Parathyroid adenoma (tissue), 2 donors: ENCODE results near the gene GRHPR.

Experiments used
- H2AFZ ChIP-seq: fragments of 300-600 bp; sonication (generic); one replicate; pipeline ENCODE4 v1.7.0; 2017; ENCODE audit warnings: antibody characterized with exemption, mild to moderate bottlenecking
- H3K27ac ChIP-seq: fragments of 300-600 bp; sonication (generic); one replicate; pipeline ENCODE4 v1.7.0; 2017
- H3K27me3 ChIP-seq: fragments of 300-600 bp; sonication (generic); one replicate; pipeline ENCODE4 v1.7.0; 2017; ENCODE audit warnings: low read length; ENCODE audit not compliant: control insufficient read depth, insufficient read depth
- H3K36me3 ChIP-seq: fragments of 300-600 bp; sonication (generic); one replicate; pipeline ENCODE4 v1.7.0; 2017; ENCODE audit warnings: low read length; ENCODE audit not compliant: control insufficient read depth, insufficient read depth
- H3K4me1 ChIP-seq: fragments of 300-600 bp; sonication (generic); one replicate; pipeline ENCODE4 v1.7.0; 2017; ENCODE audit warnings: control low read depth
- H3K4me2 ChIP-seq: fragments of 300-600 bp; sonication (generic); one replicate; pipeline ENCODE4 v1.7.0; 2017; ENCODE audit warnings: low read length
- H3K4me3 ChIP-seq: fragments of 300-600 bp; sonication (generic); one replicate; pipeline ENCODE4 v1.7.0; 2017; ENCODE audit warnings: low read depth, low read length
- H3K79me2 ChIP-seq: fragments of 300-600 bp; sonication (generic); one replicate; pipeline ENCODE4 v1.7.0; 2017; ENCODE audit warnings: control low read depth
- H3K9ac ChIP-seq: fragments of 300-600 bp; sonication (generic); one replicate; pipeline ENCODE4 v1.7.0; 2017; ENCODE audit warnings: mild to moderate bottlenecking
- H3K9me3 ChIP-seq: fragments of 300-600 bp; sonication (generic); one replicate; pipeline ENCODE4 v1.7.0; 2017; ENCODE audit warnings: low read length; ENCODE audit not compliant: control insufficient read depth
- TF ChIP-seq, protein P1 (sequence below): fragments of 300-600 bp; sonication (generic); IDR thresholded peaks from one replicate; pipeline ENCODE4 v1.7.0; 2017; ENCODE audit warnings: antibody characterized with exemption, mild to moderate bottlenecking
- donor health status: primary hyperparathyroidism.

GRHPR gene

GRCh38 chr9:37417252-37417803 is 5.2 kb upstream of the GRHPR start:
- TF ChIP-seq, protein P1, sequence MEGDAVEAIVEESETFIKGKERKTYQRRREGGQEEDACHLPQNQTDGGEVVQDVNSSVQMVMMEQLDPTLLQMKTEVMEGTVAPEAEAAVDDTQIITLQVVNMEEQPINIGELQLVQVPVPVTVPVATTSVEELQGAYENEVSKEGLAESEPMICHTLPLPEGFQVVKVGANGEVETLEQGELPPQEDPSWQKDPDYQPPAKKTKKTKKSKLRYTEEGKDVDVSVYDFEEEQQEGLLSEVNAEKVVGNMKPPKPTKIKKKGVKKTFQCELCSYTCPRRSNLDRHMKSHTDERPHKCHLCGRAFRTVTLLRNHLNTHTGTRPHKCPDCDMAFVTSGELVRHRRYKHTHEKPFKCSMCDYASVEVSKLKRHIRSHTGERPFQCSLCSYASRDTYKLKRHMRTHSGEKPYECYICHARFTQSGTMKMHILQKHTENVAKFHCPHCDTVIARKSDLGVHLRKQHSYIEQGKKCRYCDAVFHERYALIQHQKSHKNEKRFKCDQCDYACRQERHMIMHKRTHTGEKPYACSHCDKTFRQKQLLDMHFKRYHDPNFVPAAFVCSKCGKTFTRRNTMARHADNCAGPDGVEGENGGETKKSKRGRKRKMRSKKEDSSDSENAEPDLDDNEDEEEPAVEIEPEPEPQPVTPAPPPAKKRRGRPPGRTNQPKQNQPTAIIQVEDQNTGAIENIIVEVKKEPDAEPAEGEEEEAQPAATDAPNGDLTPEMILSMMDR: no peak
- H3K36me3 ChIP-seq: no peaks in the 10 kb centered on the region
- no peak overlapping the region for H3K4me3 ChIP-seq
- no peaks in the 10 kb centered on the region for H3K4me1 ChIP-seq
- H3K79me2 ChIP-seq: no peaks in the 10 kb centered on the region
- no peak overlapping the region for H2AFZ ChIP-seq
- H3K27me3 ChIP-seq: no peaks in the 10 kb centered on the region
- no peak overlapping the region for H3K9ac ChIP-seq
- no peak overlapping the region for H3K27ac ChIP-seq
- no peaks in the 10 kb centered on the region for H3K9me3 ChIP-seq
- no peak overlapping the region for H3K4me2 ChIP-seq

GRCh38 chr9:37417857-37418618 is 4.5 kb upstream of the GRHPR start:
- H3K27me3 ChIP-seq: no peaks in the 10 kb centered on the region
- TF ChIP-seq, protein P1: no peak
- H3K4me2 ChIP-seq: no peak overlapping the region
- H2AFZ ChIP-seq: no peak overlapping the region
- no peaks in the 10 kb centered on the region for H3K36me3 ChIP-seq
- H3K27ac ChIP-seq: no peak overlapping the region
- H3K4me1 ChIP-seq: no peaks in the 10 kb centered on the region
- no peak overlapping the region for H3K9ac ChIP-seq
- no peaks in the 10 kb centered on the region for H3K9me3 ChIP-seq
- no peak overlapping the region for H3K4me3 ChIP-seq
- no peaks in the 10 kb centered on the region for H3K79me2 ChIP-seq

DNA sequence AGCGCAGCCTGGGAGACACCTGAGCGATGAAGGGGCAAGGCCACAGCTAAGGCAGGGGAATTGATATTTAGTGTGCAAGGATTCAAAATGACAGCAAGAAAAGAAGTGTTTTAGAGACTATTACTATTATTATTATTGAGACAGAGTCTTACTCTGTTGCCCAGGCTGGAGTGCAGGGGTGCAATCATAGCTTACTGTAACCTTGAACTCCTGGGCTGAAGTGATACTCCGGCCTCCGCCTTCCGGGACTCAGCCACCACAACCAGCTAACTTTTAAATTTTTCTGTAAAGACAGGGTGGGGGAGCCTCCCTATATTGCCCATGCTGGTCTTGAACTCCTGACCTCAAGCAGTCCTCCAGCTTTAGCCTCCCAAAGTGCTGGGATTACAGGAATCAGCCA is 3.3 kb upstream of the GRHPR start:
- H3K27me3 ChIP-seq: no peaks in the 10 kb centered on the region
- no peak overlapping the region for H2AFZ ChIP-seq
- TF ChIP-seq, protein P1: no peak
- no peaks in the 10 kb centered on the region for H3K4me1 ChIP-seq
- H3K4me2 ChIP-seq: no peak overlapping the region
- no peak overlapping the region for H3K27ac ChIP-seq
- peaks cover 4% of the 10 kb centered on the region for H3K79me2 ChIP-seq
- H3K9me3 ChIP-seq: no peaks in the 10 kb centered on the region
- H3K4me3 ChIP-seq: no peak overlapping the region
- H3K36me3 ChIP-seq: no peaks in the 10 kb centered on the region
- H3K9ac ChIP-seq: no peak overlapping the region

GRCh38 chr9:37420271-37421215 is 2.0 kb upstream of the GRHPR start:
- Histone ChIP-seq H3K4me1 (no peaks in the 10 kb centered on the region), H3K9me3 (no peaks in the 10 kb centered on the region), H3K79me2 (peaks cover 4% of the 10 kb centered on the region), H3K27ac (no peak overlapping the region), H2AFZ (no peak overlapping the region), H3K9ac (no peak overlapping the region), H3K27me3 (no peaks in the 10 kb centered on the region), H3K4me3 (no peak overlapping the region), H3K4me2 (no peak overlapping the region), H3K36me3 (no peaks in the 10 kb centered on the region)
- TF ChIP-seq, protein P1: no peak
